MG63 (cell line): Measurements from ENCODE around the gene CFAP61. TPM values are rescaled to one million over a fixed set of nuclear protein-coding genes. Genes with fewer than 3 reads are reported as not detected.

Experiments
- DNase-seq: peaks from one replicate; pipeline ENCODE4 v3.0.0-alpha.2; 2020
- H3K27me3 ChIP-seq: fragments of 250-450 bp; sonication (Bioruptor Pico); 2 replicates; pipeline ENCODE4 v1.5.1; 2020; ENCODE audit warnings: mild to moderate bottlenecking, moderate library complexity
- H3K36me3 ChIP-seq: fragments of 250-450 bp; sonication (Bioruptor Pico); 2 replicates; pipeline ENCODE4 v1.5.1; 2020; ENCODE audit warnings: mild to moderate bottlenecking, moderate library complexity
- H3K4me3 ChIP-seq: fragments of 250-450 bp; sonication (Bioruptor Pico); 2 replicates; pipeline ENCODE4 v1.5.1; 2020; ENCODE audit warnings: mild to moderate bottlenecking, moderate library complexity
- H3K9me3 ChIP-seq: fragments of 250-450 bp; sonication (Bioruptor Pico); 2 replicates; pipeline ENCODE4 v1.5.1; 2020; ENCODE audit warnings: mild to moderate bottlenecking, moderate library complexity
- total RNA-seq: library from RNA; depleted of rRNA; stranded (reverse); fragments of >200 nt; shearing (Covaris generic); gene quantifications from 2 replicates; pipeline ENCODE4 v1.2.3, GENCODE V29; 2014; ENCODE audit warnings: low replicate concordance

The CFAP61 gene
- total RNA-seq, 1 experiment from 2014 or later, result not detected

DNA sequence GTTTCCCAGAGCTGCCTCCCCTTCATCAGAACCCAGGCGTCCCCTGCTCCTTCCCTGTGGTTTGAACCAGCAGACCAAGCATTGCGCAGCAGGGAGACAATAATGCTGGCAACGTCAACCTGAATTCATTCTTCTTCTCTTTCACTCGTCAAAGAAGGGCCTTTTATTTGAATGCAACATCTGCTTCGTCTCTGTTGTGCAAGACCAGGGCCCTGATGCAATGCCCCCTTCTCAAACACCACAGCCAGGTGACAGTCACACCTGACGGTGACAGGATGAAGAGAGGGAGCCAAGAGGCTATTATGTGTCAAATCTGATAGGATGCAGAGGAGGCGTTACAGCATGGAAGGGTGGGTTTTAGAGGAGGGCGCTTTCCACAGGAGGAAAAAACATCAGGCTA, 323.5 kb downstream of the CFAP61 start:
- Histone ChIP-seq H3K36me3 (no peaks in the 10 kb centered on the region), H3K27me3 (no peaks in the 10 kb centered on the region), H3K9me3 (no peaks in the 10 kb centered on the region), H3K4me3 (no peak overlapping the region)
- no peak for DNase-seq

DNA sequence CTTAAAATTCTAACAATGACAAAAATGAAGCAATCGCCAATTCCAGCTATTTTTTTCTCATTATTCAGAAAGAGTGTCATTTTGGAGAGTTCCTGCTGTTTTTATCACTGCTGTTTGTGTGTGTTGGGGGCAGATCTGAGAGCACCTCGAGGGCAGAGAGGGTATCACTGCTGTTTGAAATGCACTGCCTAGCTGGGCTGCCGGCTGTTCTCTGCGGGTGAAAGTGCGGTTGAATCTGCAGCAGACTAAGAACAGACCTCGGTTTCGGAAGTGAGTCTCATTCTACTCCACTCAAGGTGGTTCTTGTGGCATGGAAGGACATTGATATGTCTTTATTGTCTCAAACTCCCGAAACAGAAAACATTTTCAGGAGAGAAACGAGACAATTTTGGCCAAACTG, 333.9 kb downstream of the CFAP61 start:
- no peak for DNase-seq
- H3K9me3 ChIP-seq, result no peaks in the 10 kb centered on the region
- no peak overlapping the region for H3K4me3 ChIP-seq
- no peaks in the 10 kb centered on the region for H3K27me3 ChIP-seq
- no peaks in the 10 kb centered on the region for H3K36me3 ChIP-seq

DNA sequence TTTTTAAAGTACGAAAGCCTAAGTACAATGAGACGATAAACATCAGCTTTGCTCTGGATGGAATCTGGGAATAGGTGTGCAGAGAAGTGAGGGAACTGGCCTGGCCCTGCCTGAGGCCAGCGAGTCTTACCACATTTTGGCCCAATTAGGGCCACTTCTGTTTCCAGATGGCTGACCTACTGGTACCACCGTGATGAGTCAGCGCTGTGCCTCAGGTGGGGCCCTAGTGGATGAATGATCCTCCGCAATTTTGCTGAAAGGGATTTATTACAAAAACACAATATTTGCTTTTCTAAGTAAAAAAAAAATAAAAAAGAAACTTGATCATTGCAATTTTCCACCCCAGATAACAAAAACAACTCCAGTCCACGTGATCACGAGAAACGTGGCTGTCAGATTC, 338.1 kb downstream of the CFAP61 start:
- H3K9me3 ChIP-seq, result no peaks in the 10 kb centered on the region
- H3K27me3 ChIP-seq, result no peaks in the 10 kb centered on the region
- H3K4me3 ChIP-seq, result no peak overlapping the region
- DNase-seq, result no peak
- no peaks in the 10 kb centered on the region for H3K36me3 ChIP-seq

DNA sequence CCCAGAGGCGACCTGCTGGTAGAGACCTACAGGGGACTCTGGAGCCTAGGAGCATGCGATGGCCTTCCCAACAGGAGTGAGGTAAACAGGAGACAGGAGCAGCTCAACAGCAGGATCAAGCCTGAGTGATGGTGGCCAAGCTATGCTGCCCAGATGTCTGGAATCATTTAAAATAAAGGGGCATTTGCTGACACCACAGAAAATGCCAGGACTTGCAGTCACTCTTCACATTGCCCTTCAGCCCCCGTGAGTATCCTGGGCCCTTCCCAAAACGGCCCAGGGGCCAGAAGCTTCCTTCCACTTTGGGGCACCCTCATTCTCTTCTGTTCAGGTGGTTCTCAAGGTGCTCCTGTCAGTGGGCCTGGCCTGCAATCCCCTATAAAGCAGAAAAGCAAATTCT, 338.8 kb downstream of the CFAP61 start:
- H3K27me3 ChIP-seq, result no peaks in the 10 kb centered on the region
- no peak for DNase-seq
- no peak overlapping the region for H3K4me3 ChIP-seq
- H3K9me3 ChIP-seq, result no peaks in the 10 kb centered on the region
- no peaks in the 10 kb centered on the region for H3K36me3 ChIP-seq

DNA sequence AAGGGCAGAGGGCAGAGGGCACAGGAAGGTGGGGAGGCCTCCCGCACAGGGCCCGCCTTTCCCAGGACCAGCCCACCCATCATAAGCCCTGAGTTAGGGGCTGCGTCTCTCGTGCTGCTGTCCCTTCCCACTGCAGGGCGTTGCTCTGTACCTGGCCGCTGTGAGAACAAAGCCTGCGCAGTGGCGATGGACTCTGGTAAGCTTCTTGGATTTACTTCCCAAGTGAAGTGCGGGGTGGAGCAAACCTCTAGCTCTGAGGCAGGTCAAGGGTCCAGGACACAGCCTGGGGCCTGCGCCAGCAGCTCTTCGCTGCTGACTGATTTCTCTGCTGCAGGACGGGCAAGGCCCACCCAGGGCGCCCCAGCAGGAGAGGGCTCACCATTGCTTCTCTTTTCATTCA, 339.4 kb downstream of the CFAP61 start:
- Histone ChIP-seq H3K36me3 (no peaks in the 10 kb centered on the region), H3K9me3 (no peaks in the 10 kb centered on the region), H3K4me3 (no peak overlapping the region), H3K27me3 (no peaks in the 10 kb centered on the region)
- no peak for DNase-seq

DNA sequence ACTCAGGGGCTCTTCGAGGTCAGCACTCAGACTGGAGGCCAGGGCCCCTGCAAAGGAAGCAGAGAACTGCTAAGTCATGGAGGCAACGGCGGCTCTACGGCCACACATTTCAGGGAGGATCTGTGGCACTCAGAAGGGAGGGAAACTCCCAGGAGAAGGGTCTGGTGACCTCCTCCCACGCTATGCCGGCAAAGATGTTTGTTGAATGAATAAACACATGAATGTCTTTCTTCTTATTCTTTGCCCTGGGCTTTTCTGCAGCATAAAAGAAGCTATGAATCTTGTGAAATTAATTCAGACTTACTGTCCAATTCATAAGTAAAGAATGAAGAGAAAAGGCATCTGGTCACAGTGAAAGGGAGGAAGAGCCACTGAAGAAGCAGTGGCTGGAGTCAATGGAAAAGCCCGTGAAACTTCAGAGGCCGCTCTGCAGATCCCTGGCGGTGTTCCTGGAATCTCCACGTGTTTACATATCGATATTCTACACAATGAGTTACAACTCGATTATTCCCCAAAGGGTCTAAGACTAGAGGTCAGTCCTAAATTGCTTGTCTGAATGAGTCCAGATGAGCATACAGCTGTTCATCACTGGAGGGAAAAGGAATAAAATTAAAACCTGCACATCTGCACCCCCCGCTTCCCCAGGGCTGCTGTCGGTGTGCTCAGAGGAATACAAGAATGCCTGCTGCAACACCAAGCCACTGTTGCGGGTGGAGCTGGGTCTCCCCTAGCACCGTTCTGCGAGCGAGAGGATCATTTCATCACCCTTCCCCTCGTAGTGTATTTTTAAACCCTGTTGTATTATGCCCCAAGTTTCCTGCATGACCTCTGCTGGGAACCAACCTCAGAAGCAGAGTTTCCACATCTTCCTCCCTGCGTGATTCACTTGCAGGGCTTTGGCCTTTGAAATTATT, 341.1 kb downstream of the CFAP61 start:
- no peak for DNase-seq
- H3K4me3 ChIP-seq, result no peak overlapping the region

DNA sequence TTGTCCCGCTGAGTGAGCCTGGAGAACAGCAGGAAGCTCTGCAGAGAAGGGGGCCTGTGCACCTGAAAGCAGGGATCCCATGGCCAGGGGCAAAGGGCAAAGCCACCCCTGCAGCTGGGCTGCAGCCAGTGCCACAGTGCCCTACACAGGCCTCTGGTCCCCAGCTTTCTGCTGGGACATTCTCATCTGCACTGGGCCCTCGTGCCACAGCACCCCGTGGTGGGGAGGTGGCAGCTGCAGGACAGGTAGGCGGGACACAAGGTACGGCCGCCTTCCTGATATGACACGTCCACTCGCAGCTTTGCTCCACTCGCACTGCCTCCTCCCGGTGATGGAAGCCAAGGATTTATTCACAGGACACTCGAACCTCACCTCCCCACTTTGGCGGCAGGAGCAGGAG, 342.8 kb downstream of the CFAP61 start:
- Histone ChIP-seq H3K36me3 (no peaks in the 10 kb centered on the region), H3K9me3 (no peaks in the 10 kb centered on the region), H3K27me3 (no peaks in the 10 kb centered on the region), H3K4me3 (no peak overlapping the region)
- no peak for DNase-seq

More for the DNA sequence above, 341.1 kb downstream of the CFAP61 start:
- H3K9me3 ChIP-seq, result no peaks in the 10 kb centered on the region
- H3K36me3 ChIP-seq, result no peaks in the 10 kb centered on the region
- no peaks in the 10 kb centered on the region for H3K27me3 ChIP-seq

DNA sequence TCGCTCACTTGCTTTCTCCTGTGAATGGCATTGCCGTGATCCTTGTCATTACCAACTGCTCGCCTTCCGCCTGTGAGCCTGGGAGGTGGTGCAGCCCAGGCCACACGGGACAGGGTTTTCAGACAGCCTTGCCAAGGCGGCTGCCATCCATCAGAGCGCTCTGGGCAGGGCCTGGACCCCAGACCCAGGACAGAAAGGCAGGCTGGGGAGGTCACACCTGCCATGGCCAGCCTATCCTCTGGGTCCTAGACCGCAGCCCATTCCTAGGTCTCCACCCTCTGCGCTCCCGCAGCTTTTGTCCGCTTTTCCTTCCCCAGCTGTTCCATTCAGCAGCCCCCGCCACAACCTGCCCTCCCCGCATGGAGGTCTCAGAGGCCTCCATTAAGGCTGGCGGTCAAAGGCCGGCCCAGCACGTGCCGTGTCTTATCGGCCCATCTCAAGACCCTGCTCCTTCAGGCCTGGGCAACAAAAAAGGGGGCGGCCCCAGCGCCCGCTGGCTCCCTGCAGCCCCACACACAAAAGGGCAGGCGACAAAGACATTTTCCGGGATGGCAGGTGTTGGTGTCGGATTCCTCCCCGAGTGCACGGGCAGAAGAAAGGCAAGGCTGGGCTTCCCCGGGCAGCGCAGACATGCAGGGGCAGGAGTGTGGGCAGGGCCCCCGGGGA, 343.7 kb downstream of the CFAP61 start:
- Histone ChIP-seq H3K36me3 (no peaks in the 10 kb centered on the region), H3K9me3 (no peaks in the 10 kb centered on the region), H3K27me3 (no peaks in the 10 kb centered on the region), H3K4me3 (no peak overlapping the region)
- no peak for DNase-seq

DNA sequence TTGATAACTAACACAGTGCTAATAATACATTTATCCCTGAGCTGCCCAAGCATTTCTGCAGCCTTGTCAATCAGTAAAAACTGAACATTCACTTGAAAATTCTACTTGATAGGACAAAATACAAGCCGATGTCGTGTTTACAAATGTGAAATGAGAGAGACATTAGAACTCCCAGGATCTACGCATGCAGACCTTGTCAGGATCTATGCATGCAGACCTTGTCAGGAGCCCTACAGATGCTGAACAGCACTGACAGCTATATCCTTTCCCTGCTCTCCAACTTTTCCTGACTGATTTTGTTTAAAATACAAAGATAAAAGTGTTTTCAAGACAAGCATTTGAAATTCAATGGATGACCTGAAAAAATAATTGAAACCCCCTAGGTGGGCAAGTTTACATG, 344.5 kb downstream of the CFAP61 start:
- H3K36me3 ChIP-seq, result no peaks in the 10 kb centered on the region
- H3K4me3 ChIP-seq, result no peak overlapping the region
- H3K9me3 ChIP-seq, result no peaks in the 10 kb centered on the region
- DNase-seq, result no peak
- no peaks in the 10 kb centered on the region for H3K27me3 ChIP-seq

DNA sequence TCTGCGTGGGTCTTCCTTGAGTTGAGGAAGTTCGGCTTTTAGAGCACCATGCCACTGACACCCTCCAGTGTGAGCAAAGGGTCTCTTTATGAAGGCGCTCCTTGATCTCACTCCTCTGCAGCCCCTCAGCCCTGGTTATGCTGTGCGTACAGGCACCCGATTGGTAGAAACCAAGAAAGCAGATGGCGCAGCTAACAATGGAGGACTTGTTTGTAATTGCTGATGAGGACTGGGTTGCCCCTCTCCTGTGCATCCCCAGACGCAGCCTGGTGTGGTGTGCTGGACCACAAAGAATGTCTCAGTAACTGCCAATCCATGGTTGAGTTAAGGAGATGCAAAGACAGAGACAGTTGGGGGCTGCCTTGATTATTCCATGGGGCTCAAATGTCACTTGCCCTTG, 345.8 kb downstream of the CFAP61 start:
- H3K27me3 ChIP-seq, result no peaks in the 10 kb centered on the region
- H3K36me3 ChIP-seq, result no peaks in the 10 kb centered on the region
- no peak for DNase-seq
- H3K4me3 ChIP-seq, result no peak overlapping the region
- no peaks in the 10 kb centered on the region for H3K9me3 ChIP-seq

DNA sequence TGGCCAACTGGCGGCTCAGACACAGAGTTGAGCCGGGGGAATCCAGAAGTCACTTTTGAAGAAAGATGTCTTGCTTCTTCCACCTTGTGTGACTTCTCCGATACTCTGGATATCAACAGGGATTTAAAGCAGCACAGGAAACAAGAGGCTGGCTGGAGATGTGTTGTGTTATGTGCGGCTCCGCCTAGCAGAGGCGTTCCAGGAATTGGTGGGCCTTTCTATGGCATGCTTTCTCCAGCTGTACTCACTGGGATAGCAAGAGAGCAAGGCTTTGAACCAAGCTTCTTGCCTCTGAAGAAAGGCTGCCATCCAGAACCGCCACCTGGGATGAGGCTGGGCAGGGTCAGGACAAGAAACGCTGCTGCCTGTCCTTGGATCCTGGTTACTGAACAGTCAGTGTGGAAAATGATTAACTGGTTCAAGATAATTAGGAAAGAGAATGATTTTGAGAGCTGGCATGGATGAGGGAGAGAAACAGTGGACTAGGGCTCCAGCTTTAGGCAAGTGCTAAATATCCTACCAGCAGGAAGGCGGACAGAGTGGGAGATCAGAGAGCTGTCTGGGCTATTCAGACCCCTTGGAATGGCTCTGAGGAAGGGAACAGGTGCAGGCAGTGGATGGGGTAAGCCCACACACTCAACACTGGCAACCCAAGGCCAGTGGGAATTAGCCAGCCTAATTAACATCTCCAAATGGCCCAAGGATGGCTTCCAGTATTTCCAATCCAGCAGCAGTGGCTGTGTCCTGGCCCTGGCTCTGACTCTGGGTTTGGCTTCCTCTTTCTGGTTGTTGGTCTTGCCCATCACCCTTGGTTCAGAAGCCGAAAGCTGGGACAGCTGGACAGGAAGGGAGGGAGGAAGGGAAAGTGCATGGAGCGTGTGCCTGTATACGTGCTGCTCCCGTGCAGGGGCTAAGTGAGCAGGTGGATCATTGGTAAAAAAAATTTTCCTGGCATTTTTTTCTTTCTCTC, 347.5 kb downstream of the CFAP61 start:
- no peaks in the 10 kb centered on the region for H3K9me3 ChIP-seq
- DNase-seq, result no peak
- H3K36me3 ChIP-seq, result no peaks in the 10 kb centered on the region
- H3K4me3 ChIP-seq, result no peak overlapping the region
- no peaks in the 10 kb centered on the region for H3K27me3 ChIP-seq

DNA sequence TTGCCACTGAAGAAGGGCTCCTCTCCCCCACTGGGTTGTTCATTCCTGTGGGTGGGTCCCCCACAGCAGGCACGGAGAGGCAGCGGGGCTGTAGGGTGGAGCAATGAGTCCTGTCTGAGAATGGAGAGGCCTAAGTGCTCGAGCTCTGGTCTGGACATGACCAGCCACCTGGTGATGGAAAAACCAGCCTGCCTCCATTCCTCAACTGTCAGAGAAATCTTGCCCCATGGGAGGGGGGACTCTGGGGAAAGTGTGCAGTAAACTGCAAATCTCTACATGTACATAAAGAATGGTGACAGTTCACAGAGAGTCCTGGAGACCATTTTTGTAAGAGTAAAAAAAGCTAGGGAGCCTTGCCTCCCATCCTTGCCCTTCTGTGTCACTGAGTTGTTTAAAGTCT, 349.7 kb downstream of the CFAP61 start:
- no peaks in the 10 kb centered on the region for H3K27me3 ChIP-seq
- H3K36me3 ChIP-seq, result no peaks in the 10 kb centered on the region
- H3K4me3 ChIP-seq, result no peak overlapping the region
- no peak for DNase-seq
- no peaks in the 10 kb centered on the region for H3K9me3 ChIP-seq

DNA sequence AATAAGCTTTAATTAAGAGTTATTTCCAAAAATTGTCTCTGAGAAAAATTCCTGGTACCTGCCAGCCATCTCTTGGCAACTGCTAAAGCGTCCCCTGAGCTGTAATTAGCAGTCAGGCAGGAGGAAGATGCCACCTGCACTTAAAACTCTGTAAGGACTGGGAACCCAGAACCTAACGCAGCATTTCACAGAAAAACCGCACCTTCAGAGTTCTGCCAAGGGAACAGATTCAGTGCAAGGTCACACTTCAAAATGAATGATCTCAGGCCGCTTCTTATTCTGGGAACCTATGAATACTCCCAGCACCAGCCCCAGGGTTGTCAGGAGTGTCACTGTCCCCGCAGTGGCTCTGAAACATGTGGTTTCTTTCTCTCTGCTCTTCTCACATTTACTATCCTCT, 352.3 kb downstream of the CFAP61 start:
- Histone ChIP-seq H3K4me3 (no peak overlapping the region), H3K27me3 (no peaks in the 10 kb centered on the region), H3K9me3 (no peaks in the 10 kb centered on the region), H3K36me3 (no peaks in the 10 kb centered on the region)
- no peak for DNase-seq

DNA sequence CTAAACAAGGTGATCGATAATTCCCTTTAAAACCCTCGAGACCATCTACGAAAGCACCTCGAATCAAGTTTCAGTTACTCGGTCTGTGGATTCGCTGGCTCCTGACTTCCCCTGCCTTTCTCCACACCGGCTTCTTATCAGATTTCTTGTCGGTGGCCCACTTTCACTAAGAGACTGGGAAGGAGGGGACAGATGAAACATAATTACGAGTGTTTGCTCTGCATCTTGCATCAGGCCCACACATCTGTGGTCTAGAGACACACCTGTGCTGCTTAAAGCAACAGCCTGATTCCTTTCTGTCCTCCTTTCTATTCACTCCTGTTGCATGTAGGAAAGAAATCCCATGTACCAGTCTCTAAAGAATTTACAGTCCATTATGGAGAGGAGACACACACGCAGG, 353.3 kb downstream of the CFAP61 start:
- Histone ChIP-seq H3K36me3 (no peaks in the 10 kb centered on the region), H3K9me3 (no peaks in the 10 kb centered on the region), H3K27me3 (no peaks in the 10 kb centered on the region), H3K4me3 (no peak overlapping the region)
- DNase-seq, result no peak

DNA sequence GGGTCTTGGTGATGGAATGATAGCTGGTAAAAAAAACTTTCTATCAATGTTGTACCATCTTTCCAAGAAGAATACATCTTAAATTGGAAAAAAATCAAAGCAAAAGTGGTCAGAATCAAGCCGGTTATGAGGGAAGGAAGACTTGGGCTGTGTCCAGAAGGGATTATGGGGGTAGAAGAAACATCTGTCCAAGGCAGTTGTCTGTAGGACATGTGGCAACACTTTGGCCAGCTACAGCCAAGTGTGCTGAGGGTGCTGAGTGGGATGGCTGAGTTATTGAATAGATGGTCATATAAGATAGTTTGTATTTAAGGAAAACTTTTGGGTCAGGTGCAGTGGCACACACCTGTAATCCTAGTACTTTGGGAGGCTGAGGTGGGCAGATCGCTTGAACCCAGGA, 354.0 kb downstream of the CFAP61 start:
- H3K9me3 ChIP-seq, result no peaks in the 10 kb centered on the region
- DNase-seq, result no peak
- no peaks in the 10 kb centered on the region for H3K36me3 ChIP-seq
- H3K27me3 ChIP-seq, result no peaks in the 10 kb centered on the region
- H3K4me3 ChIP-seq, result no peak overlapping the region

DNA sequence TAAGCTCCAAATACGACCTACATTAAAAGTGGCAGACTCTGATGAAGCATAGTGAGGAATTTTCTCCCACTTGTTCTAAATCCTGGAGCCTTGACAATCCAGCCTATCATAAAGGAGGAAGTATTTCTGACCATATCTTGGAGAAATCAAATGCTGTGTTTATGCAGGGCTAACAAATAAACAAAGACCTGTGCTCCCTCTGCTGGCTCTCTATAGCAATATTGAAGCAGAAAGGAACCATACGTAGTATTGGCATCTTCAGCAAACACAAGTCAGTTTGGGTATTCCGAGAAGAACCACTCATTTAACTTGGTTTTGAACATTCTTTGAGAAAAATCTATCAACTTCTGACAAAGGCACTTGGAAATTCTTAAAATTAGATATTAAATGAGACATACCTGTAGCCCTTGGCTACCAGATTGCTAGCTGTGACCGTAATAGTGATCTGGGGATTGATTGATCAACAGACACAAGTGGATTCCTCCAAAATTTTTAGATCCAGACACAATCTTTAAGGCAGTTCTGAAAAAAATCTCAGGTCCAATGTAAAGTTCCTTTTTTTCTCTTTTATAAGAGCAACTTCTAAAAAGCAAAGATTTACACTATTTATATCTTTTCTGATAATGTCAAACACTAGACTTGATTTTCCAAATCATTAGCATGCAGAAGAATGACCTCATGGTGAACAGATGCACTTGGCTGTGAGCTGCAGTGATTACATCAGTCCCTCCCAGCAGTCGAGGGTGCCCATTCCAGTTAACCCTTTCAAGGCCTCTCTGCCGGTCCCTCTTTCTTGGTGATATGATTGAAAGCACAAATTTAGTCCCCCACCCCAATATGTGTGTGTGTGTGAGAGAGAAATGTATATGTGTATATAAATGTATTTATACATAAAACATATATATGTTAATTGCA, 355.8 kb downstream of the CFAP61 start:
- no peaks in the 10 kb centered on the region for H3K36me3 ChIP-seq
- no peaks in the 10 kb centered on the region for H3K9me3 ChIP-seq
- no peak for DNase-seq
- H3K4me3 ChIP-seq, result no peak overlapping the region
- no peaks in the 10 kb centered on the region for H3K27me3 ChIP-seq
